Effector memory CD4-positive, alpha-beta T cell (primary cell): ENCODE data around the gene KCNB1.

Experiments used
- DNase-seq, 3 donors: peaks; one replicate each; pipeline ENCODE4 v3.0.0-alpha.2; 2020
- H3K27ac ChIP-seq: 2 replicates; pipeline ENCODE4 v1.7.0; 2013; ENCODE audit warnings: mild to moderate bottlenecking, low read length, moderate library complexity; ENCODE audit not compliant: insufficient read depth, poor library complexity, severe bottlenecking
- H3K27me3 ChIP-seq: replicated peaks from 2 replicates; pipeline ENCODE4 v1.7.0; 2013; ENCODE audit warnings: mild to moderate bottlenecking, low read length; ENCODE audit not compliant: insufficient read depth, control insufficient read depth, poor library complexity, severe bottlenecking
- H3K36me3 ChIP-seq: 2 replicates; pipeline ENCODE4 v1.7.0; 2013; ENCODE audit warnings: mild to moderate bottlenecking, low read length, moderate library complexity; ENCODE audit not compliant: control insufficient read depth, insufficient read depth
- H3K4me1 ChIP-seq: 2 replicates; pipeline ENCODE4 v1.7.0; 2013; ENCODE audit warnings: low read length, mild to moderate bottlenecking; ENCODE audit not compliant: control insufficient read depth, insufficient read depth, poor library complexity, severe bottlenecking
- H3K4me3 ChIP-seq: 2 replicates; pipeline ENCODE4 v1.7.0; 2013; ENCODE audit warnings: low read length, low read depth, mild to moderate bottlenecking; ENCODE audit not compliant: insufficient read depth, poor library complexity, severe bottlenecking
- H3K9me3 ChIP-seq: 2 replicates; pipeline ENCODE4 v1.7.0; 2013; ENCODE audit warnings: mild to moderate bottlenecking, low read length, moderate library complexity; ENCODE audit not compliant: control insufficient read depth

The KCNB1 gene

GRCh38 chr20:49397525-49397924, 84.9 kb downstream of the KCNB1 start:
- no peak overlapping the region for H3K4me3 ChIP-seq
- no peaks in the 10 kb centered on the region for H3K4me1 ChIP-seq
- no peak overlapping the region for H3K27ac ChIP-seq
- no peaks in the 10 kb centered on the region for H3K9me3 ChIP-seq
- H3K27me3 ChIP-seq: no peaks in the 10 kb centered on the region
- DNase-seq: no peak
- no peaks in the 10 kb centered on the region for H3K36me3 ChIP-seq

DNA sequence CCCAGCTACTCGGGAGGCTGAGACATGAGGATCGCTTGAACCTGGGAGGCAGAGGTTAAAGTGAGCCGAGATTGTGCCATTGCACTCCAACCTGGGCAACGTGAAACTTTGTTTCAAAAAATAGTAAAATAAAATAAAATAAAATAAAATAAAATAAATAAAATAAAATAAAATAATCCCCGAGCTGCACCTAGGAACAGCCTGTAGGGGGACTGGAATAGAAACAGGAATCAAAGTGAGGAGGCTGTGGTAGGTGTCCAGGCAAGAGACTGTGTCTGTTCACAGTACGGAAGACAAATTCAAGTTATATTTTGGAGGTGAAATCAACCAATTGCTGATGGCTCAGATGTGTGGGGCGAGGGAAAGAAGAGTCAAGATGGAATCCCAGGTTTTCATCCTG, 86.2 kb downstream of the KCNB1 start:
- H3K27ac ChIP-seq: no peak overlapping the region
- H3K9me3 ChIP-seq: no peaks in the 10 kb centered on the region
- no peaks in the 10 kb centered on the region for H3K27me3 ChIP-seq
- no peak for DNase-seq
- H3K4me3 ChIP-seq: no peak overlapping the region
- H3K4me1 ChIP-seq: no peaks in the 10 kb centered on the region
- H3K36me3 ChIP-seq: no peaks in the 10 kb centered on the region

GRCh38 chr20:49395659-49396058, 86.8 kb downstream of the KCNB1 start:
- H3K27ac ChIP-seq: no peak overlapping the region
- no peaks in the 10 kb centered on the region for H3K27me3 ChIP-seq
- no peak for DNase-seq
- H3K9me3 ChIP-seq: no peaks in the 10 kb centered on the region
- no peaks in the 10 kb centered on the region for H3K36me3 ChIP-seq
- H3K4me1 ChIP-seq: no peaks in the 10 kb centered on the region
- no peak overlapping the region for H3K4me3 ChIP-seq

DNA sequence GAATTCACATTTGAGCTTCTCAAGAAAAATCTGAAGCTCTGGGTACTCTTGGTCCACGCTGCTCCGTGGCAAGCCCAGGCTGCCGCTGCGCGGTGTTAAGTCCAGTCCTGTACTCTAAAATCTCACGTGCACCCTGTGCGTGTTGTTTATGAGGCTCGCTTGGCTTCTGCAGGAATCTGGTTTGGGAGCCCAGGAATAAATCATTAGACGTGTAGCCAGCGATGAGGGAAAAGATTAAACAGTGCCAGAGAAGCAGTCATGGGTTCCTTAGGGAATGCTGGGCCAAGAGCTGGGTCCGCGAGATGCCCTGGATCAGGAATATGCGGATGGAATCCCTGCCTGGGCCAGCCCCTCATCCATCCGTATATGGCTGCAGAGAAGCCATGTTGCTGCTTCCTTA, 87.3 kb downstream of the KCNB1 start:
- Histone ChIP-seq H3K9me3 (no peaks in the 10 kb centered on the region), H3K36me3 (no peaks in the 10 kb centered on the region), H3K27me3 (no peaks in the 10 kb centered on the region), H3K4me1 (no peaks in the 10 kb centered on the region), H3K4me3 (no peak overlapping the region), H3K27ac (no peak overlapping the region)
- DNase-seq: no peak

GRCh38 chr20:49394757-49395156, 87.7 kb downstream of the KCNB1 start:
- Histone ChIP-seq H3K9me3 (no peaks in the 10 kb centered on the region), H3K27ac (no peak overlapping the region), H3K36me3 (no peaks in the 10 kb centered on the region), H3K4me1 (no peaks in the 10 kb centered on the region), H3K27me3 (no peaks in the 10 kb centered on the region), H3K4me3 (no peak overlapping the region)
- DNase-seq: no peak

- no peaks in the 10 kb centered on the region for H3K9me3 ChIP-seq
- H3K4me1 ChIP-seq: no peaks in the 10 kb centered on the region
- no peak for DNase-seq
- no peak overlapping the region for H3K27ac ChIP-seq
- H3K27me3 ChIP-seq: no peaks in the 10 kb centered on the region
- H3K36me3 ChIP-seq: no peaks in the 10 kb centered on the region
- H3K4me3 ChIP-seq: no peak overlapping the region
Measured at GRCh38 chr20:49394264-49394663, 88.2 kb downstream of the KCNB1 start.

- H3K27me3 ChIP-seq: no peaks in the 10 kb centered on the region
- H3K4me1 ChIP-seq: no peaks in the 10 kb centered on the region
- H3K27ac ChIP-seq: no peak overlapping the region
- DNase-seq: no peak
- H3K36me3 ChIP-seq: no peaks in the 10 kb centered on the region
- no peaks in the 10 kb centered on the region for H3K9me3 ChIP-seq
- no peak overlapping the region for H3K4me3 ChIP-seq
Measured at GRCh38 chr20:49393803-49394202, 88.7 kb downstream of the KCNB1 start.

DNA sequence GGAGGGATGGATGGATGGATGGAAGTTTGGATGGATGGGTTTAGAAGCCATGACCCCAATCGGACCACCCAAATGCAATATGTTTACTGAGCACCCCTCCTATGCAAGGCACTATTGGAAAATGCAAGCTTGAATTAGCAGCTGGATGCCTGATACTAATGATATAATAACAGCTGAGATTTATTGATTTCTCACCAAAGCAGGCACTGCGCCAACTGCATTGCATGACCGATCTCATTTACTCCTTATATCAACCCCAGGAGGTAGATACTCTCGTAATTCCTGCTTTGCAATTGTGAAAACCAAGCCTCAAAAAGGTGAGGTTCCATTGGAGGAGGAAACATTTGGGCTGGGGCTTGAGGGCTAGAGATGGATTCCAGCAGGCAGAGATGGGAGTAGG, 89.7 kb downstream of the KCNB1 start:
- H3K27ac ChIP-seq: no peak overlapping the region
- H3K36me3 ChIP-seq: no peaks in the 10 kb centered on the region
- DNase-seq: no peak
- H3K4me3 ChIP-seq: no peak overlapping the region
- no peaks in the 10 kb centered on the region for H3K4me1 ChIP-seq
- no peaks in the 10 kb centered on the region for H3K9me3 ChIP-seq
- H3K27me3 ChIP-seq: no peaks in the 10 kb centered on the region

DNA sequence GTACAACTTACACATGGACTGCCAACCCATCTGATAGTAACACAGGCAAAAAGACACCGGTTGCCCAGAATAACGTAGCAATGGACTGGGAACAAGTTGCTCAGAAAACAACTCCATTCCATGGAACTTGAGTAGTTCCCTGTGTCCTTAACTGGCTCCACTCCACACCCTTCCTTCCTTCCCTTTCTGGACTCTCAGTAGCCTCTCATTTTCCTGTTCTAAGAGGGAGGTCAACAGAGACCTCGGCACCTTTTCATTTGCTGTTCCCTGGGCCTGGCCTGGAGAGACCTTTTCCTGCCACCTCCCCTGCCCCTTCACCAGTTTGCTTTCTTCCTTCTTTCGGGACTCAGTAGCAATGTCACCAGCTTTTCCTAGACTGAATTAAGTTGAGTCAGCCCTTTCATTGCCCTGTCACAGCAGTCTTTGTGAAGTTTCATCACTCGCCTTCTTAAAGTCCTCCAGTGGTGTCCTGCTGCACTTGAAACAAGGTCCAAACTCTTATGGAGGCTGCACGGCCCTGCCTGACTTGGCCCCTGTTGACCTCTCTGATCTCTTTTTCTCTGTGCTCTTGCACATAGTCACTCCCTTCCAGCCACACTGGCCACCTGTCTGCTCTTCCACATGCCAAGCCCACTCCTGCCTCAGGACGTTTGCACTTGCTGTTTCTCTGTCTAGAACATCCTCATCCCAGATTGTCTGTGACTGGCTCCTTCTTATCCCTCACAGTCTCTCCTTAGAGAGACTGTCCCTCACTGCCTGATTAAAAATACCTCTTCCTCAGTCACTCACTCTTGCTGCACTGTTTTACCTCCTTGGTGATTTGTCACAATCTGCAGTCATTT, 90.8 kb downstream of the KCNB1 start:
- no peak for DNase-seq

DNA sequence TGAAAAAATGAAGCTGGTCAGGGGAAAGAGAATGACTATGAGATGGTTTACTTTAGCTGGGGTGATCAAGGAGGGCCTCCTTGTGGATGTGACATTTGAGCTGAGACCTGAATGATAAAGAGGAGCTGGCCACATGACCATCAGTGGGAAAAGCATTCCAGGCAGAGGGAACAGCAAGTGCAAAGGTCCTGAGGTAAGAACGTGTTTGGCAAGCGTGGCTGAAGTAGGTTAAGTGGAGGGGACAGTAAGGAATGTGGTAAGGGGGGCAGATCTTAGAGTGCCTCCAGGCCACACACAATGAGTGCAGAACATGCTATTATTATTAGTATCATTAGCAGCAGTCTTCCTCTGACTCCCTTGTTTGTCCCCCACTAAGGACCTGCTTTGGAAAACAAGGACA, 92.6 kb downstream of the KCNB1 start:
- Histone ChIP-seq H3K27ac (no peak overlapping the region), H3K9me3 (no peaks in the 10 kb centered on the region), H3K4me3 (no peak overlapping the region), H3K36me3 (no peaks in the 10 kb centered on the region), H3K4me1 (no peaks in the 10 kb centered on the region), H3K27me3 (no peaks in the 10 kb centered on the region)
- DNase-seq: no peak

More for the DNA sequence above, 90.8 kb downstream of the KCNB1 start:
- Histone ChIP-seq H3K4me1 (no peaks in the 10 kb centered on the region), H3K27me3 (no peaks in the 10 kb centered on the region), H3K4me3 (no peak overlapping the region), H3K36me3 (no peaks in the 10 kb centered on the region), H3K9me3 (no peaks in the 10 kb centered on the region), H3K27ac (no peak overlapping the region)
